HG02943 (cell line): ENCODE data around the gene CSNK1D.
A peak's percentile ranks its signal among the peaks of the same experiment; 100 is the strongest.

ENCODE experiments used
- ATAC-seq: cut with Tn5 transposase; IDR thresholded peaks from one replicate; pipeline ENCODE4 v1.9.1; 2021; ENCODE audit warnings: mild to moderate bottlenecking, low read depth, moderate library complexity; ENCODE audit not compliant: unreplicated experiment

The CSNK1D gene

GRCh38 chr17:82311971-82312370 lies 38.5 kb upstream of the CSNK1D start:
- no peak for ATAC-seq

GRCh38 chr17:82310877-82311276 lies 37.4 kb upstream of the CSNK1D start:
- no peak for ATAC-seq

GRCh38 chr17:82309656-82310570 lies 36.4 kb upstream of the CSNK1D start:
- no peak for ATAC-seq

GRCh38 chr17:82305727-82306300 lies 32.3 kb upstream of the CSNK1D start:
- no peak for ATAC-seq

- no peak for ATAC-seq
Measured at GRCh38 chr17:82304826-82305726, 31.6 kb upstream of the CSNK1D start.

- ATAC-seq = no peak
Measured at GRCh38 chr17:82303944-82304808, 30.7 kb upstream of the CSNK1D start.

- no peak for ATAC-seq
Measured at GRCh38 chr17:82302991-82303943, 29.8 kb upstream of the CSNK1D start.

GRCh38 chr17:82302568-82302963 lies 29.1 kb upstream of the CSNK1D start:
- ATAC-seq = no peak

GRCh38 chr17:82301916-82302567 lies 28.5 kb upstream of the CSNK1D start:
- no peak for ATAC-seq

GRCh38 chr17:82301300-82301915 lies 27.9 kb upstream of the CSNK1D start:
- no peak for ATAC-seq

- no peak for ATAC-seq
Measured at GRCh38 chr17:82300707-82301270, 27.3 kb upstream of the CSNK1D start.

- ATAC-seq = no peak
Measured at GRCh38 chr17:82300228-82300627, 26.7 kb upstream of the CSNK1D start.

- no peak for ATAC-seq
Measured at GRCh38 chr17:82299452-82299851, 26.0 kb upstream of the CSNK1D start.

- no peak for ATAC-seq
Measured at GRCh38 chr17:82298538-82299421, 25.3 kb upstream of the CSNK1D start.

- peak; percentile 51 for ATAC-seq
Measured at GRCh38 chr17:82297714-82298537, 24.4 kb upstream of the CSNK1D start.

GRCh38 chr17:82297280-82297713 lies 23.8 kb upstream of the CSNK1D start:
- no peak for ATAC-seq
